Upper lobe of left lung (tissue), 6 donors: ENCODE results near the gene PANK3. TPM values are rescaled to one million over a fixed set of nuclear protein-coding genes. Genes with fewer than 3 reads are reported as not detected.
"Not testable (repeated sequence)": the region's sequence is repeated elsewhere in the genome, so short reads cannot be mapped to it uniquely, and the experiment has no call there.

Experiments used
- ATAC-seq, 2 donors: fragments of 200-7000 bp; cut with Tn5 transposase; one replicate each; pipeline ENCODE4 v1.9.1; 2022; ENCODE audit warnings: mild to moderate bottlenecking in 2 of 2, moderate library complexity in 2 of 2; ENCODE audit not compliant: low FRiP score in 2 of 2
- DNase-seq, 2 donors: peaks; one replicate each; pipeline ENCODE4 v3.0.0-alpha.2; 2019 to 2020
- H3K27ac ChIP-seq, 4 donors: fragments of 200-600 bp; sonication (generic); one replicate each; pipeline ENCODE4 v1.5.1; 2016 to 2019
- H3K27me3 ChIP-seq, 4 donors: fragments of 200-600 bp; sonication (generic); one replicate each; pipeline ENCODE4 v1.5.1; 2017 to 2019
- H3K36me3 ChIP-seq, 4 donors: fragments of 200-600 bp; sonication (generic); one replicate each; pipeline ENCODE4 v1.5.1; 2016 to 2019
- H3K4me1 ChIP-seq, 4 donors: fragments of 200-600 bp; sonication (generic); one replicate each; pipeline ENCODE4 v1.5.1; 2018 to 2019
- H3K4me3 ChIP-seq, 4 donors: fragments of 200-600 bp; sonication (generic); one replicate each; pipeline ENCODE4 v1.5.1; 2017 to 2019; ENCODE audit warnings: mild to moderate bottlenecking in 2 of 4, moderate library complexity in 1 of 4
- H3K9me3 ChIP-seq, 4 donors: fragments of 200-600 bp; sonication (generic); one replicate each; pipeline ENCODE4 v1.5.1; 2018 to 2019
- CTCF ChIP-seq, 6 experiments: fragments of 450-650 bp in 4 of 6; fragments of 200-600 bp in 2 of 6; sonication (generic) in 2 of 6; IDR thresholded peaks; one replicate each; pipeline ENCODE4 v1.5.1; 2016 to 2019; ENCODE audit warnings: antibody characterized with exemption in 6 of 6
- EP300 ChIP-seq, 4 donors: sonication (generic); formaldehyde crosslinking; IDR thresholded peaks; one replicate each; pipeline ENCODE4 v1.5.1; 2017; ENCODE audit warnings: antibody characterized with exemption in 4 of 4, control low read depth in 2 of 4
- POLR2A ChIP-seq, 4 donors: fragments of 450-650 bp; IDR thresholded peaks; one replicate each; pipeline ENCODE4 v1.5.1; 2016 to 2017; ENCODE audit warnings: antibody characterized with exemption in 4 of 4, mild to moderate bottlenecking in 2 of 4
- POLR2AphosphoS5 ChIP-seq, 2 donors: sonication (generic); formaldehyde crosslinking; IDR thresholded peaks; one replicate each; pipeline ENCODE4 v1.5.1; 2017; ENCODE audit warnings: antibody characterized with exemption in 2 of 2
- WGBS, 2 donors: methylation state at CpG; one replicate each; pipeline ENCODE4 v1.1.5; 2017 to 2018; 5-methylcytosine and 5-hydroxymethylcytosine counted together
- total RNA-seq, 6 donors: library from RNA; depleted of rRNA in 4 of 6; stranded (reverse); fragments of >200 nt in 4 of 6; gene quantifications; one replicate each; pipeline versions ENCODE4 v1.1.0 to v1.2.1, GENCODE V29; 2016 to 2021
- donor health status: DM: no; HTN: no; CAD: no; lungs with moderate emphysema.
- donor health status: DM: no; HTN: yes; CAD: no; lungs with severe emphysema.

Gene PANK3
- total RNA-seq, 6 donors from 2014 or later = 11.5 to 59.2 (median 38.6) TPM

- TF ChIP-seq CTCF (IDR thresholded peaks at IDR 0.05) (no peak), POLR2AphosphoS5 (IDR thresholded peaks at IDR 0.05) (no peak), POLR2A (IDR thresholded peaks at IDR 0.05) (no peak), EP300 (IDR thresholded peaks at IDR 0.05) (no peak)
- H3K9me3 ChIP-seq = no peaks in the 10 kb centered on the region
- DNase-seq (no peak), ATAC-seq (no peak)
- no peak overlapping the region for H3K27ac ChIP-seq
- no peaks in the 10 kb centered on the region for H3K4me1 ChIP-seq
- H3K4me3 ChIP-seq = no peak overlapping the region
- H3K27me3 ChIP-seq = no peaks in the 10 kb centered on the region
- 93 to 94% methylated on average over 10 of the region's 10 CpGs for WGBS, 2 donors
- no peaks in the 10 kb centered on the region for H3K36me3 ChIP-seq
Observed at GRCh38 chr5:168599826-168600225, 20.7 kb upstream of the PANK3 start.

- no peak for TF ChIP-seq EP300 (IDR thresholded peaks at IDR 0.05)
- no peak for TF ChIP-seq POLR2A (IDR thresholded peaks at IDR 0.05)
- no peak for TF ChIP-seq CTCF (IDR thresholded peaks at IDR 0.05)
- no peak for TF ChIP-seq POLR2AphosphoS5 (IDR thresholded peaks at IDR 0.05)
- no peaks in the 10 kb centered on the region for H3K4me1 ChIP-seq
Observed at GRCh38 chr5:168598639-168599038, 19.5 kb upstream of the PANK3 start.

GRCh38 chr5:168596927-168597326, 17.8 kb upstream of the PANK3 start:
- TF ChIP-seq CTCF (IDR thresholded peaks at IDR 0.05) = no peak
- no peak for TF ChIP-seq POLR2A (IDR thresholded peaks at IDR 0.05)
- TF ChIP-seq EP300 (IDR thresholded peaks at IDR 0.05) = no peak
- Histone ChIP-seq H3K36me3 (no peaks in the 10 kb centered on the region), H3K4me1 (no peaks in the 10 kb centered on the region), H3K9me3 (no peaks in the 10 kb centered on the region), H3K27me3 (no peaks in the 10 kb centered on the region), H3K27ac (no peak overlapping the region), H3K4me3 (no peak overlapping the region)
- 75 to 79% methylated on average over 2 of the region's 2 CpGs for WGBS, 2 donors
- DNase-seq = no peak
- ATAC-seq = no peak

More at GRCh38 chr5:168598639-168599038, 19.5 kb upstream of the PANK3 start:
- ATAC-seq (no peak), DNase-seq (no peak)
- Histone ChIP-seq H3K9me3 (no peaks in the 10 kb centered on the region), H3K36me3 (no peaks in the 10 kb centered on the region), H3K27ac (no peak overlapping the region), H3K4me3 (no peak overlapping the region), H3K27me3 (no peaks in the 10 kb centered on the region)
- WGBS, 2 donors = 63 to 68% methylated on average over 3 of the region's 3 CpGs

- H3K9me3 ChIP-seq, H3K4me1 ChIP-seq, ATAC-seq, DNase-seq, H3K36me3 ChIP-seq, H3K4me3 ChIP-seq, H3K27ac ChIP-seq, H3K27me3 ChIP-seq: not testable (repeated sequence)
- 88 to 90% methylated on average over 1 of the region's 1 CpG for WGBS, 2 donors
Observed at GRCh38 chr5:168596122-168596521, 17.0 kb upstream of the PANK3 start.

- TF ChIP-seq POLR2AphosphoS5 (IDR thresholded peaks at IDR 0.05) = no peak
- no peak for TF ChIP-seq EP300 (IDR thresholded peaks at IDR 0.05)
- H3K27me3 ChIP-seq = no peaks in the 10 kb centered on the region
- ATAC-seq (no peak), DNase-seq (no peak)
- no peaks in the 10 kb centered on the region for H3K36me3 ChIP-seq
- no peak overlapping the region for H3K4me3 ChIP-seq
- H3K4me1 ChIP-seq = no peaks in the 10 kb centered on the region
- no peak overlapping the region for H3K27ac ChIP-seq
- no peaks in the 10 kb centered on the region for H3K9me3 ChIP-seq
- WGBS, 2 donors = 93% methylated on average over 1 of the region's 1 CpG
Observed at GRCh38 chr5:168592014-168592368, 12.8 kb upstream of the PANK3 start.

GRCh38 chr5:168591302-168592013, 12.3 kb upstream of the PANK3 start:
- no peak for ATAC-seq
- WGBS, 2 donors = 83 to 86% methylated on average over 2 of the region's 2 CpGs
- no peak overlapping the region for H3K27ac ChIP-seq

More at GRCh38 chr5:168591302-168592013, 12.3 kb upstream of the PANK3 start:
- no peaks in the 10 kb centered on the region for H3K27me3 ChIP-seq
- no peak overlapping the region for H3K4me3 ChIP-seq
- H3K36me3 ChIP-seq = no peaks in the 10 kb centered on the region
- H3K9me3 ChIP-seq = no peaks in the 10 kb centered on the region
- TF ChIP-seq POLR2AphosphoS5 (IDR thresholded peaks at IDR 0.05) = no peak
- no peak for TF ChIP-seq EP300 (IDR thresholded peaks at IDR 0.05)
- TF ChIP-seq POLR2A (IDR thresholded peaks at IDR 0.05) = no peak
- TF ChIP-seq CTCF (IDR thresholded peaks at IDR 0.05) = no peak
- H3K4me1 ChIP-seq = no peaks in the 10 kb centered on the region
- no peak for DNase-seq
